ENCODE data around the gene PRRT4. TPM values are rescaled to one million over a fixed set of nuclear protein-coding genes. Genes with fewer than 3 reads are reported as not detected.
A peak's percentile ranks its signal among the peaks of the same experiment; 100 is the strongest.

Gene PRRT4
- total and polyA plus RNA-seq, 5 donors from 2014 or later: 0.06 to 0.42 TPM; not detected in 3

DNA sequence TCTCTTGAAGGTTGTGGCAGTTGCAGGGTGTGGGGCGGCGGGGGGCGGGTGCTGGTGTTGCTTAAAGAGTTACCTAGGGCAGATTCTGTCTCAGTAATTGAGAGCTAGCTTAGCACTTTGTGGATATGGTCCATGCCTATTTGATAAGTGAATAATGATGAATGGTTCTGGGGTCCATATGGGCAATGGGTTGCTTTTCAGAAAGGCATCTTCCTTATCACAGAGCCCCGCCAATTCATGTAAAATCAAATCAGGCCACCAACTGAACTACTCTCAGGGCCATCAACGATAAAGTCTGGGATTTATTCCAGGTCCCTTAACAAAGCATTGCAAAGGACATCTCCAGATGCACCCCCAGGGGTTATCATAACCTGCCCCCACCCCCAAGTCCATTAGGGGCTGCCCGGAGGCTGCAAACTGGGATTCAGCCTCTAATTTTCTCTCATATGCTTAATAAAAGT, 1.8 kb upstream of the PRRT4 start:
- peaks cover 18% of the 10 kb centered on the region for H3K4me1 ChIP-seq (ENCODE audit: control insufficient read depth, insufficient read depth, low read length, poor library complexity, severe bottlenecking)
- H3K27me3 ChIP-seq (ENCODE audit: control insufficient read depth, insufficient read depth, low read length): peaks cover 21% of the 10 kb centered on the region
- Mint-ChIP-seq H3K4me3 (peak overlapping the region in 1 of 4 donors; percentile 40), H3K27me3 (peaks cover 76% of the 10 kb centered on the region), H3K36me3 (no peaks in the 10 kb centered on the region), H3K27ac (no peak overlapping the region), H3K9me3 (peaks cover 0 to 6% (median 0%) of the 10 kb centered on the region in 7 donors), H3K4me1 (peaks cover 0 to 18% (median 3%) of the 10 kb centered on the region in 4 donors)
- no peaks in the 10 kb centered on the region for H3K36me3 ChIP-seq (ENCODE audit: control insufficient read depth, insufficient read depth, low read length)
- DNase-seq: no peak
- no peak overlapping the region for H3K27ac ChIP-seq (ENCODE audit: insufficient read depth, low read length, poor library complexity, severe bottlenecking)
- no peak for ATAC-seq (ENCODE audit: low read depth in 2 of 2)
- no peaks in the 10 kb centered on the region for H3K9me3 ChIP-seq (ENCODE audit: control insufficient read depth in 2 of 2, low read length in 2 of 2)
- no peak overlapping the region for H3K4me3 ChIP-seq (ENCODE audit: low read depth, low read length)

DNA sequence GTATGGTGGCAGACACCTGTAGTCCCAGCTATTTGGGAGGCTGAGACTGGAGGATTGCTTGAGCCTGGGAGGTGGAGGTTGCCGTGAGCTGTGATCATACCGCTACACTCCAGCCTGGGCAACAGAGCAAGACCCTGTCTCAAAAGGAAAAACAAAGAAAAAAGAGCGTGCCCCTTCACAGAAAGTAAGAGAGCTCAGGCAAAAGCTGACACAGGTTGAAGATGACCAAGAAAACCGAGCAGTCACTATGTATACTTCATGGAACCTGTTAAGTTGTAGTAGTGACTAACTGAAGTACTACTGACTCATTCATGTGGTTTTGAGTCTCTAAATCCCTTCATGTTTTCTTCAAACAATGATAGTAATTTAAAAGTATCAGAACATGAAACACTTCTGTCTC, 1.2 kb upstream of the PRRT4 start:
- H3K4me1 ChIP-seq (ENCODE audit: control insufficient read depth, insufficient read depth, low read length, poor library complexity, severe bottlenecking): peaks cover 18% of the 10 kb centered on the region
- peaks cover 0 to 6% (median 0%) of the 10 kb centered on the region in 7 donors for H3K9me3 Mint-ChIP-seq
- H3K27me3 ChIP-seq (ENCODE audit: control insufficient read depth, insufficient read depth, low read length): peaks cover 25% of the 10 kb centered on the region
- peaks cover 0 to 18% (median 3%) of the 10 kb centered on the region in 4 donors for H3K4me1 Mint-ChIP-seq
- H3K36me3 ChIP-seq (ENCODE audit: control insufficient read depth, insufficient read depth, low read length): no peaks in the 10 kb centered on the region
- peaks cover 81% of the 10 kb centered on the region for H3K27me3 Mint-ChIP-seq
- H3K4me3 ChIP-seq (ENCODE audit: low read depth, low read length): no peak overlapping the region
- no peaks in the 10 kb centered on the region for H3K9me3 ChIP-seq (ENCODE audit: control insufficient read depth in 2 of 2, low read length in 2 of 2)
- peak overlapping the region; percentile 20 to 86 (median 76) for H3K4me3 Mint-ChIP-seq
- no peaks in the 10 kb centered on the region for H3K36me3 Mint-ChIP-seq
- no peak overlapping the region for H3K27ac ChIP-seq (ENCODE audit: insufficient read depth, low read length, poor library complexity, severe bottlenecking)
- no peak overlapping the region for H3K27ac Mint-ChIP-seq
- ATAC-seq (ENCODE audit: low read depth in 2 of 2) (no peak), DNase-seq (no peak)

DNA sequence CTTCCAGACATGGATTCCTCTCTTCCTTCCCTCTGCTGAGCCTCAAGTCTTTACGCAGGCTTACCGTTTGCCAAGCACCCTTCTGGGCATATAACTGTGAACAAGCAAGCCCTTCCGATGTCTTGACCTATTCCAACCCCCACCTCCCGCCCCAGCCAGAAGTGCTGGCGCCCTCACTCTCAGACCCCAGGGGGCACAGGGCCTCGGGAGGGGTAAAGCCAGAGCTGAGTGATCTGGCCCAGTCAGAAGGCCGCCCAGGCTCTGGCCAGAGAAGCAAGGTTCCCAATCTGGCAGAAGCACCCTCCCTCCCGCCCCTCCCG, 1.2 kb downstream of the PRRT4 start:
- Histone ChIP-seq H3K4me3 (ENCODE audit: low read depth, low read length) (no peak overlapping the region), H3K36me3 (ENCODE audit: control insufficient read depth, insufficient read depth, low read length) (no peaks in the 10 kb centered on the region), H3K27ac (ENCODE audit: insufficient read depth, low read length, poor library complexity, severe bottlenecking) (no peak overlapping the region), H3K4me1 (ENCODE audit: control insufficient read depth, insufficient read depth, low read length, poor library complexity, severe bottlenecking) (peaks cover 18% of the 10 kb centered on the region), H3K27me3 (ENCODE audit: control insufficient read depth, insufficient read depth, low read length) (peaks cover 25% of the 10 kb centered on the region), H3K9me3 (ENCODE audit: control insufficient read depth in 2 of 2, low read length in 2 of 2) (no peaks in the 10 kb centered on the region)
- Mint-ChIP-seq H3K4me1 (peaks cover 0 to 21% (median 5%) of the 10 kb centered on the region in 4 donors), H3K4me3 (peak overlapping the region in 1 of 4 donors; percentile 36), H3K36me3 (no peaks in the 10 kb centered on the region), H3K27ac (no peak overlapping the region), H3K9me3 (peaks cover 0 to 4% (median 0%) of the 10 kb centered on the region in 7 donors), H3K27me3 (peaks cover 72% of the 10 kb centered on the region)
- DNase-seq (no peak), ATAC-seq (ENCODE audit: low read depth in 2 of 2) (no peak)

DNA sequence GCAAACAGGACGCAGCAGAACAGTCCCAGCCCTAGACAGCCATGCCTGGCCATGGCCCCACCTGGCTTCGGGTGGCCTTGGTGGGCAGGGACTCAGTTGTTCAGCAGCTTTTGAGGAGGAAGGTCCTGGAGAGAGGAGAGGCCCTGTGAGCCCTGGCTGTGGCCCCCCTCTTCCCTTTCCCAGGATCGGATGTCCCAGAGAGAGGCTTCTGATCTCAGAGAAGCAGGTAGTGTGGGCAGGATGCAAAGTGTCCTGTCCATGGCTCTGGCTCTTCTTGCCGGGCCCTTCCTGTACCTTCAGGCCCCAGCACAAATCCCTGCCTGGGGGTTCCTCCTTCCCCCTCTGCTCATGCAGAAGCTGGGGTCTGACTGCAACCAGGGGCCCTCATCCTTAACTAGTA, 1.6 kb downstream of the PRRT4 start:
- Histone ChIP-seq H3K4me1 (ENCODE audit: control insufficient read depth, insufficient read depth, low read length, poor library complexity, severe bottlenecking) (peaks cover 18% of the 10 kb centered on the region), H3K4me3 (ENCODE audit: low read depth, low read length) (no peak overlapping the region), H3K9me3 (ENCODE audit: control insufficient read depth in 2 of 2, low read length in 2 of 2) (no peaks in the 10 kb centered on the region), H3K27me3 (ENCODE audit: control insufficient read depth, insufficient read depth, low read length) (peaks cover 25% of the 10 kb centered on the region), H3K36me3 (ENCODE audit: control insufficient read depth, insufficient read depth, low read length) (no peaks in the 10 kb centered on the region), H3K27ac (ENCODE audit: insufficient read depth, low read length, poor library complexity, severe bottlenecking) (no peak overlapping the region)
- H3K9me3 Mint-ChIP-seq: peaks cover 0 to 4% (median 0%) of the 10 kb centered on the region in 7 donors
- peak overlapping the region in 2 of 4 donors; percentile 27 to 36 for H3K4me3 Mint-ChIP-seq
- H3K27me3 Mint-ChIP-seq: peaks cover 68% of the 10 kb centered on the region
- H3K27ac Mint-ChIP-seq: no peak overlapping the region
- no peaks in the 10 kb centered on the region for H3K36me3 Mint-ChIP-seq
- peaks cover 0 to 21% (median 5%) of the 10 kb centered on the region in 4 donors for H3K4me1 Mint-ChIP-seq
- ATAC-seq (ENCODE audit: low read depth in 2 of 2) (no peak), DNase-seq (no peak)

DNA sequence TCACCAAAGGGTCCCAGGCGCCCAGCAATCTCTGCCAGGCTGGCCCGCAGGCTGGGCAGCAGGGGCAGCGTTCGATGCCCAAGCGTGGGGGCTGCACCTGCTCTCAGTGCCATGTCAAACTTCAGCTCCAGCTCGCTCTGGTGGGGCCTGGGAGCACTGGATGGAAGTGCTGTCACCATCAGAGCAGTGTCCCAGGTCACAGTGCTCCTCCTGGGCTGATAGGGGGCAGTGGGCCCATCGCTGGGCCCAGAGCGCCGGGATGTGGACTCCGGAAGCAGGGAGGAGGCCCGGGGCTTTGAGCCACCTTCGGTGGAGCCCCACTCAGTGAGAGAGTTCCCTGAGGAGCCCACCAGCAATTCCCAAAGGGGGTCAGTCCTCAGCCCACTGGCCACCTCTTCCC, 2.2 kb downstream of the PRRT4 start:
- peak overlapping the region in 1 of 4 donors; percentile 27 for H3K4me3 Mint-ChIP-seq
- no peaks in the 10 kb centered on the region for H3K9me3 ChIP-seq (ENCODE audit: control insufficient read depth in 2 of 2, low read length in 2 of 2)
- no peaks in the 10 kb centered on the region for H3K36me3 ChIP-seq (ENCODE audit: control insufficient read depth, insufficient read depth, low read length)
- peaks cover 0 to 4% (median 0%) of the 10 kb centered on the region in 7 donors for H3K9me3 Mint-ChIP-seq
- peaks cover 18% of the 10 kb centered on the region for H3K4me1 ChIP-seq (ENCODE audit: control insufficient read depth, insufficient read depth, low read length, poor library complexity, severe bottlenecking)
- no peak for ATAC-seq (ENCODE audit: low read depth in 2 of 2)
- H3K27me3 Mint-ChIP-seq: peaks cover 67% of the 10 kb centered on the region
- H3K27me3 ChIP-seq (ENCODE audit: control insufficient read depth, insufficient read depth, low read length): peaks cover 26% of the 10 kb centered on the region
- H3K36me3 Mint-ChIP-seq: no peaks in the 10 kb centered on the region
- H3K27ac Mint-ChIP-seq: no peak overlapping the region
- H3K4me1 Mint-ChIP-seq: peaks cover 0 to 21% (median 5%) of the 10 kb centered on the region in 4 donors
- H3K4me3 ChIP-seq (ENCODE audit: low read depth, low read length): no peak overlapping the region
- no peak overlapping the region for H3K27ac ChIP-seq (ENCODE audit: insufficient read depth, low read length, poor library complexity, severe bottlenecking)
- DNase-seq: no peak

DNA sequence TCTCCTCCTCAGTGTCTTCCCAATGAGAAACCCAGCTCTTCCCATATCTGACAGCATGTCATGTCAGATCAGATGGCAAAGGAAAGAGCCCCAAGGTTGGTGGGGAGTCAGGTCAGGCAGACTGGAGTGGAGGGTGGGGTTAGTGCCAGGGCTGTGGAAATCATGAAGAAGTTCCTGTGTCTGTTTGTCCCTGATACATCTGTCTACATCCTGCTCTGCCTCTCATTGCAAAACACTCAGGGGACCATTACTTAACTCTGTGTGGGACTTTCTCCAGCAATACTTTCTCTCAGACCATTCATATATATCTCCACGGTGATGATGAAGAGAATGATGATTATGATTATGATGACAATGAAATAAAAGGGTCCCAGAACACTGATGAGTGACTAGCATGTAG, 3.3 kb downstream of the PRRT4 start:
- H3K4me1 ChIP-seq (ENCODE audit: control insufficient read depth, insufficient read depth, low read length, poor library complexity, severe bottlenecking): peaks cover 18% of the 10 kb centered on the region
- H3K9me3 ChIP-seq (ENCODE audit: control insufficient read depth in 2 of 2, low read length in 2 of 2): no peaks in the 10 kb centered on the region
- H3K27me3 Mint-ChIP-seq: peaks cover 67% of the 10 kb centered on the region
- no peak for DNase-seq
- no peak for ATAC-seq (ENCODE audit: low read depth in 2 of 2)
- peaks cover 0 to 4% (median 0%) of the 10 kb centered on the region in 7 donors for H3K9me3 Mint-ChIP-seq
- H3K36me3 ChIP-seq (ENCODE audit: control insufficient read depth, insufficient read depth, low read length): no peaks in the 10 kb centered on the region
- H3K27ac ChIP-seq (ENCODE audit: insufficient read depth, low read length, poor library complexity, severe bottlenecking): no peak overlapping the region
- no peaks in the 10 kb centered on the region for H3K36me3 Mint-ChIP-seq
- no peak overlapping the region for H3K4me3 ChIP-seq (ENCODE audit: low read depth, low read length)
- peaks cover 22% of the 10 kb centered on the region for H3K27me3 ChIP-seq (ENCODE audit: control insufficient read depth, insufficient read depth, low read length)
- no peak overlapping the region for H3K27ac Mint-ChIP-seq
- peaks cover 0 to 24% (median 8%) of the 10 kb centered on the region in 4 donors for H3K4me1 Mint-ChIP-seq
- H3K4me3 Mint-ChIP-seq: peak overlapping the region in 2 of 4 donors; percentile 33 to 83

DNA sequence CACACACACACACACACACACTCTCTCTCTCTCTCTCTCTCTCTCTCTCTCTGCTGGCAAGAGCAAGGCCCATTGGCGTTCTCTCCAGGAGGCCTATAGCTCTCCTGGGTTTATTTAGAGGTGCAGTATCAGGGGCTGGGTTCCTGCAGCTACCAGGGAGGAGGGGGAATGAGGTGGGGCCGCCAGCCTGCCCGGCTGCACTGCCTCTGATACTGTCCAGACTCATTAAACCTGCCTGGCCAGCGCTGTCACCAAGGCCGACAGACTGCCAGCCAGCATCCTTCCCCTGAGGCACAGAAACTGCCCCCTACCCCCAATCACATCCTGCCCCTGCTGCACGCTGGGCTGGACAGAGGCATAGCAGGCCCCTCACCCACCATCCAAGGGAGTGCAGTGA, 4.3 kb downstream of the PRRT4 start:
- Histone ChIP-seq H3K4me1 (ENCODE audit: control insufficient read depth, insufficient read depth, low read length, poor library complexity, severe bottlenecking) (peaks cover 20% of the 10 kb centered on the region), H3K27ac (ENCODE audit: insufficient read depth, low read length, poor library complexity, severe bottlenecking) (no peak overlapping the region), H3K27me3 (ENCODE audit: control insufficient read depth, insufficient read depth, low read length) (peaks cover 18% of the 10 kb centered on the region), H3K9me3 (ENCODE audit: control insufficient read depth in 2 of 2, low read length in 2 of 2) (no peaks in the 10 kb centered on the region), H3K36me3 (ENCODE audit: control insufficient read depth, insufficient read depth, low read length) (no peaks in the 10 kb centered on the region), H3K4me3 (ENCODE audit: low read depth, low read length) (no peak overlapping the region)
- peaks cover 0 to 7% (median 0%) of the 10 kb centered on the region in 7 donors for H3K9me3 Mint-ChIP-seq
- H3K27me3 Mint-ChIP-seq: peaks cover 64% of the 10 kb centered on the region
- peaks cover 0 to 24% (median 10%) of the 10 kb centered on the region in 4 donors for H3K4me1 Mint-ChIP-seq
- no peak overlapping the region for H3K4me3 Mint-ChIP-seq
- no peaks in the 10 kb centered on the region for H3K36me3 Mint-ChIP-seq
- no peak for ATAC-seq (ENCODE audit: low read depth in 2 of 2)
- no peak for DNase-seq
- no peak overlapping the region for H3K27ac Mint-ChIP-seq

DNA sequence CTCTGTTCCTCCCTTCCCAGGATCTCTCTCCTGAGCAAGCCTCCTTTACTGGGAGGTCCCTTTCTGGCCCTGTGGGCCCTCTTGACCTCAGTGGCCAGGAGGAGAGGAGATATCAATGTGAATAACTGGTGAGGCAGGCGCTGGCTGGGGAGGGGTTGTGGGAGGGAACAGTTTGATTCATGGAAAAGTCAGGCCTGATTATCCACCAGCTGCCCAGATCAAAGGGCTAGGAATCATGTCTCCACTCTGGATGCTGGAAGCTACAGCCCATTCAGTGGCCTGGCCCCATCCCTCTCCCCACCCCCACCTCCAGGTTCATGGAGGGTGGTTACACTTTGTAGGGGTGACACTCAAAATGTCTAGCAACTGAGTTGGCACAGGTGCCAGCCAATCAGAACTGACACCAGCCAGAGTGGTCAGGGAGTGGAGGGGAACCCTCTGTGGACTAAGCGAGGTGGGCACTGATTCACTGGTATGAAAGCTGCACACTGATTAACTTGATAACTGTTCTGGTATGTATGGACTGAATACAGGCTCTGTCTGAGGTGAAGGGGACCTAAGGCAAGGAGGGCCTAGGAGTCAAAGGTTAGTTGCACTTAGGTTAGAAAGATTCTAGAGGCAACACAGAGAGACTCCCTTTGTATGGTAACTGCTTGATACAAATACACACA, 4.8 kb downstream of the PRRT4 start:
- DNase-seq (no peak), ATAC-seq (ENCODE audit: low read depth in 2 of 2) (no peak)
- H3K4me3 ChIP-seq (ENCODE audit: low read depth, low read length): no peak overlapping the region
- no peak overlapping the region for H3K27ac Mint-ChIP-seq
- H3K9me3 ChIP-seq (ENCODE audit: control insufficient read depth in 2 of 2, low read length in 2 of 2): no peaks in the 10 kb centered on the region
- peaks cover 0 to 19% (median 8%) of the 10 kb centered on the region in 4 donors for H3K4me1 Mint-ChIP-seq
- H3K9me3 Mint-ChIP-seq: peaks cover 0 to 3% (median 0%) of the 10 kb centered on the region in 7 donors
- H3K27me3 Mint-ChIP-seq: peaks cover 58% of the 10 kb centered on the region
- H3K27me3 ChIP-seq (ENCODE audit: control insufficient read depth, insufficient read depth, low read length): peaks cover 15% of the 10 kb centered on the region
- no peak overlapping the region for H3K27ac ChIP-seq (ENCODE audit: insufficient read depth, low read length, poor library complexity, severe bottlenecking)
- H3K4me3 Mint-ChIP-seq: no peak overlapping the region
- H3K4me1 ChIP-seq (ENCODE audit: control insufficient read depth, insufficient read depth, low read length, poor library complexity, severe bottlenecking): peaks cover 21% of the 10 kb centered on the region
- no peaks in the 10 kb centered on the region for H3K36me3 Mint-ChIP-seq
- H3K36me3 ChIP-seq (ENCODE audit: control insufficient read depth, insufficient read depth, low read length): no peaks in the 10 kb centered on the region

All from CD4-positive, CD25-positive, alpha-beta regulatory T cell (primary cell).